Pulmonary artery endothelial cell (primary cell): ENCODE results near the gene BATF. TPM values are rescaled to one million over a fixed set of nuclear protein-coding genes. Genes with fewer than 3 reads are reported as not detected.
"Not testable (repeated sequence)": the region's sequence is repeated elsewhere in the genome, so short reads cannot be mapped to it uniquely, and the experiment has no call there.

Experiments used
- DNase-seq: peaks from one replicate; pipeline ENCODE4 v3.0.0-alpha.2; 2011; ENCODE audit warnings: low read depth, low spot score
- total RNA-seq: library from RNA; depleted of rRNA; stranded (reverse); fragments of >200 nt; gene quantifications from 2 replicates; pipeline ENCODE4 v1.2.3, GENCODE V29; 2014

BATF gene
- total RNA-seq, result 1.1 and 1.4 TPM in 2 replicates

GRCh38 chr14:75522224-75522982 lies at the start of gene BATF:
TSS of gene BATF (plus strand) at chr14:75522469. CDS start at chr14:75522683, 214 bp downstream.
- DNase-seq, result no peak

GRCh38 chr14:75474127-75474526 lies 48.1 kb upstream of the BATF start:
- DNase-seq, result not testable (repeated sequence)

GRCh38 chr14:75476274-75476995 lies 45.8 kb upstream of the BATF start:
- DNase-seq, result no peak

- DNase-seq, result no peak
Measured at GRCh38 chr14:75477881-75478280, 44.4 kb upstream of the BATF start.

- no peak for DNase-seq
Measured at GRCh38 chr14:75479770-75480600, 42.3 kb upstream of the BATF start.

- DNase-seq, result no peak
Measured at GRCh38 chr14:75482366-75482765, 39.9 kb upstream of the BATF start.

- DNase-seq, result no peak
Measured at GRCh38 chr14:75484711-75485429, 37.4 kb upstream of the BATF start.

- no peak for DNase-seq
Measured at GRCh38 chr14:75486318-75486717, 36.0 kb upstream of the BATF start.

GRCh38 chr14:75487155-75487671 lies 35.1 kb upstream of the BATF start:
- DNase-seq, result no peak

- DNase-seq, result no peak
Measured at GRCh38 chr14:75489480-75489837, 32.8 kb upstream of the BATF start.

GRCh38 chr14:75491376-75491978 lies 30.8 kb upstream of the BATF start:
- no peak for DNase-seq

GRCh38 chr14:75492832-75493591 lies 29.3 kb upstream of the BATF start:
- no peak for DNase-seq

- no peak for DNase-seq
Measured at GRCh38 chr14:75493592-75494087, 28.6 kb upstream of the BATF start.

- DNase-seq, result no peak
Measured at GRCh38 chr14:75494896-75495295, 27.4 kb upstream of the BATF start.

- no peak for DNase-seq
Measured at GRCh38 chr14:75495399-75495798, 26.9 kb upstream of the BATF start.

- no peak for DNase-seq
Measured at GRCh38 chr14:75495882-75496281, 26.4 kb upstream of the BATF start.

GRCh38 chr14:75496755-75497154 lies 25.5 kb upstream of the BATF start:
- DNase-seq, result no peak

- DNase-seq, result no peak
Measured at GRCh38 chr14:75497191-75497590, 25.1 kb upstream of the BATF start.

- no peak for DNase-seq
Measured at GRCh38 chr14:75497701-75498100, 24.6 kb upstream of the BATF start.
